Endothelial cell of umbilical vein (primary cell): ENCODE measurements around the gene AQP3. TPM values are rescaled to one million over a fixed set of nuclear protein-coding genes. Genes with fewer than 3 reads are reported as not detected.

Experiments used
- BruUV-seq: library from RNA; stranded (reverse); fragments of 400-500 nt; replicated peaks from 2 replicates; lab custom pipeline; 2021; lab: Mats Ljungman, UMichigan
- CTCF ChIA-PET: fragments of 300-600, 350-600 bp; sonication (Branson Sonifier 250); formaldehyde crosslinking; loops from one replicate; lab custom pipeline; 2021; ENCODE audit warnings: antibody characterized with exemption, inconsistent platforms; lab: Charles Lee
- POLR2A ChIA-PET: fragments of 300-600, 350-600 bp; sonication (Branson Sonifier 250); formaldehyde crosslinking; loops from one replicate; lab custom pipeline; 2021; ENCODE audit warnings: antibody characterized with exemption, inconsistent platforms; lab: Charles Lee
- DNase-seq: peaks from one replicate; pipeline ENCODE4 v3.0.0-alpha.2; 2011; ENCODE audit warnings: low read depth, low spot score
- FAIRE-seq: peaks from 2 replicates; lab custom pipeline; 2011; peaks lifted over from hg19 to GRCh38; lab: Jason Lieb, UNC
- H2AFZ ChIP-seq: 2 replicates; pipeline ENCODE4 v1.6.0; 2012; ENCODE audit warnings: low read depth, low read length, control low read depth, inconsistent platforms
- H3K27ac ChIP-seq: 2 replicates; pipeline ENCODE4 v1.5.1; 2011; ENCODE audit warnings: low read depth, mild to moderate bottlenecking, control low read depth, low read length, moderate library complexity; ENCODE audit not compliant: insufficient read depth
- H3K27me3 ChIP-seq, 2 experiments: 2 replicates each; pipeline versions ENCODE4 v1.6.0 to v1.6.1; 2011; ENCODE audit warnings: low read length in 2 of 2, mixed read lengths in 1 of 2; ENCODE audit not compliant: control insufficient read depth in 2 of 2, insufficient read depth in 2 of 2
- H3K36me3 ChIP-seq, 2 experiments: 2 replicates in 1 of 2; 3 replicates in 1 of 2; pipeline ENCODE4 v1.5.1; 2011; ENCODE audit warnings: low read length in 2 of 2, mild to moderate bottlenecking in 1 of 2, moderate library complexity in 1 of 2; ENCODE audit not compliant: control insufficient read depth in 2 of 2, insufficient read depth in 2 of 2; ENCODE audit errors: extremely low read depth in 1 of 2
- H3K4me1 ChIP-seq: 3 replicates; pipeline ENCODE4 v1.5.1; 2011; ENCODE audit warnings: mild to moderate bottlenecking, low read length; ENCODE audit not compliant: control insufficient read depth, insufficient read depth; ENCODE audit errors: extremely low read depth
- H3K4me2 ChIP-seq: 2 replicates; pipeline ENCODE4 v1.6.1; 2011; ENCODE audit warnings: low read length, control low read depth, mixed read lengths; ENCODE audit not compliant: insufficient read depth
- H3K4me3 ChIP-seq, 3 experiments: fragments of 200-600 bp in 1 of 3; sonication (generic), shearing (Covaris generic) in 1 of 3; replicated peaks in 1 of 3; 2 replicates each; pipeline ENCODE4 v1.5.1; 2011 to 2016; ENCODE audit warnings: control low read depth in 3 of 3, low read length in 3 of 3, mild to moderate bottlenecking in 2 of 3, inconsistent platforms in 1 of 3, low read depth in 1 of 3, moderate library complexity in 1 of 3; ENCODE audit not compliant: insufficient read depth in 1 of 3
- H3K79me2 ChIP-seq: 2 replicates; pipeline ENCODE4 v1.6.0; 2012; ENCODE audit warnings: low read length, inconsistent platforms; ENCODE audit not compliant: control insufficient read depth, insufficient read depth
- H3K9ac ChIP-seq: replicated peaks from 2 replicates; pipeline ENCODE3; 2011; ENCODE audit warnings: low read length, control low read depth; ENCODE audit not compliant: insufficient read depth; ENCODE audit errors: extremely low read depth
- H3K9me1 ChIP-seq: replicated peaks from 3 replicates; pipeline ENCODE4 v1.6.0; 2011; ENCODE audit warnings: mild to moderate bottlenecking, low read length; ENCODE audit not compliant: control insufficient read depth, insufficient read depth; ENCODE audit errors: extremely low read depth
- H3K9me3 ChIP-seq: replicated peaks from 2 replicates; pipeline ENCODE4 v1.5.1; 2012; ENCODE audit warnings: low read length, inconsistent platforms; ENCODE audit not compliant: control insufficient read depth, insufficient read depth
- H4K20me1 ChIP-seq: replicated peaks from 2 replicates; pipeline ENCODE3; 2011; ENCODE audit warnings: mild to moderate bottlenecking, low read length; ENCODE audit not compliant: control insufficient read depth, insufficient read depth; ENCODE audit errors: extremely low read depth
- EZH2 ChIP-seq: IDR thresholded peaks from 2 replicates; pipeline ENCODE4 v1.6.1; 2012; ENCODE audit warnings: borderline replicate concordance, low read depth, mild to moderate bottlenecking, moderate library complexity, low read length, inconsistent platforms; ENCODE audit not compliant: severe bottlenecking
- FOS ChIP-seq: IDR thresholded peaks from 2 replicates; pipeline ENCODE4 v1.6.1; 2011; ENCODE audit warnings: mild to moderate bottlenecking, low read length, moderate library complexity, borderline replicate concordance; ENCODE audit not compliant: insufficient read depth
- GATA2 ChIP-seq: IDR thresholded peaks from 2 replicates; pipeline ENCODE4 v1.7.0; 2011; ENCODE audit warnings: low read depth, mild to moderate bottlenecking, moderate library complexity, mixed read lengths, low read length; ENCODE audit not compliant: insufficient read length, insufficient read depth
- JUN ChIP-seq: IDR thresholded peaks from 2 replicates; pipeline ENCODE4 v1.6.1; 2011; ENCODE audit warnings: borderline replicate concordance, low read depth; ENCODE audit not compliant: insufficient read length, insufficient read depth
- MYC ChIP-seq: IDR thresholded peaks from one replicate; pipeline ENCODE4 v1.6.1; 2011; ENCODE audit warnings: mild to moderate bottlenecking, low read depth, low read length
- POLR2A ChIP-seq: IDR thresholded peaks from 2 replicates; pipeline ENCODE4 v1.6.1; 2012; ENCODE audit warnings: low read depth, mild to moderate bottlenecking, control low read depth, low read length
- POLR2AphosphoS5 ChIP-seq: IDR thresholded peaks from 2 replicates; pipeline ENCODE4 v1.6.1; 2012; ENCODE audit warnings: low read depth, mild to moderate bottlenecking, control low read depth, low read length, moderate library complexity; ENCODE audit not compliant: insufficient read depth
- dilution Hi-C: fragments of 300-500 bp; cut with MboI; formaldehyde crosslinking; loops from one replicate; pipeline ENCODE4 v1.15.0; 2019; ENCODE audit warnings: low sequenced_read_pairs; ENCODE audit not compliant: extremely low pct_ligation_motif_present
- intact Hi-C: fragments of 100-400 bp; cut with micrococcal nuclease; formaldehyde crosslinking; loops from one replicate; pipeline ENCODE4 v1.10.0; 2022
- polyA plus RNA-seq, 4 experiments: library from polyadenylated mRNA; depleted of rRNA in 3 of 4; stranded (reverse) in 3 of 4; unstranded in 1 of 4; fragments of >200 nt; gene quantifications; 2 replicates each; pipeline versions ENCODE4 v1.2.1 to v1.2.3, GENCODE V29; 2011 to 2012; ENCODE audit warnings: missing spikeins in 1 of 4
- total RNA-seq: library from RNA; stranded (reverse); gene quantifications from 2 replicates; pipeline ENCODE4 v1.2.3, GENCODE V29; 2021
- TF ChIP-seq, protein P1 (sequence below), 2 donors: IDR thresholded peaks; 1 replicate in 1 of 2; 2 replicates in 1 of 2; pipeline ENCODE4 v1.5.1; 2011; ENCODE audit warnings: low read length in 2 of 2, mild to moderate bottlenecking in 2 of 2, moderate library complexity in 2 of 2, control low read depth in 1 of 2, inconsistent platforms in 1 of 2, low read depth in 1 of 2; ENCODE audit not compliant: insufficient read depth in 1 of 2; ENCODE audit errors: extremely low read depth in 1 of 2

AQP3 gene
- total and polyA plus RNA-seq, 2 donors (not counting 3 experiments of a cell fraction or from before 2014, with no cell fraction given), result 0.93 to 1.8 TPM

DNA sequence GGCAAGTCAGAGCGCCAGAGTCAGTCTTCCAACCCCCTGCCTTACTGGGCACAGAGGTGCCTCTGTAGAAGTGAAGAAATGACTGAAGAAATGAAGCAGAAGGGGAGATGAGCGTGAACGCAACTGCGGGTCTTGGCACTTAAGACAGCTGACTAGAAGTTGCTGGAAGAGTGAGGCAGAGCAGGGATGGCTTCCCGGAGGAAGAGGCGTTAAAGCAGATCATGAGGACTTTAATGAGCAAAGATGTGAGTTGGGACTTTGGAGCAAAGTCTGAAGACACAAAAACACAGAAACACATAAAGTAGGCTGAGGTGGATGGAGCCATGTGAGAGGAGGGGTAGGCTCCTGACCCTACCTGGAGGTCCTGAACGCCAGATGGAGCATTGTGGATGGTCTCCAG, 7.2 kb downstream of the AQP3 start:
- H3K4me3 ChIP-seq, result no peak overlapping the region
- no peaks in the 10 kb centered on the region for H3K9me3 ChIP-seq
- H2AFZ ChIP-seq, result no peak overlapping the region
- no peak for DNase-seq
- intact Hi-C loops, result no loop called here
- no peak for FAIRE-seq
- ChIA-PET CTCF (interaction anchor here (1.1 to 5.9 kb wide), 3 partner anchors 12 to 26 kb away, joined by 7 to 57 read pairs (median 8); no protein-coding TSS in a partner anchor), POLR2A (no interaction called here)
- no TSS peak for BruUV-seq
- H3K79me2 ChIP-seq, result no peaks in the 10 kb centered on the region
- H3K36me3 ChIP-seq, result no peaks in the 10 kb centered on the region
- no peaks in the 10 kb centered on the region for H3K9me1 ChIP-seq
- peaks cover 3% of the 10 kb centered on the region for H3K4me1 ChIP-seq
- TF ChIP-seq MYC, result no peak
- TF ChIP-seq, protein P1, sequence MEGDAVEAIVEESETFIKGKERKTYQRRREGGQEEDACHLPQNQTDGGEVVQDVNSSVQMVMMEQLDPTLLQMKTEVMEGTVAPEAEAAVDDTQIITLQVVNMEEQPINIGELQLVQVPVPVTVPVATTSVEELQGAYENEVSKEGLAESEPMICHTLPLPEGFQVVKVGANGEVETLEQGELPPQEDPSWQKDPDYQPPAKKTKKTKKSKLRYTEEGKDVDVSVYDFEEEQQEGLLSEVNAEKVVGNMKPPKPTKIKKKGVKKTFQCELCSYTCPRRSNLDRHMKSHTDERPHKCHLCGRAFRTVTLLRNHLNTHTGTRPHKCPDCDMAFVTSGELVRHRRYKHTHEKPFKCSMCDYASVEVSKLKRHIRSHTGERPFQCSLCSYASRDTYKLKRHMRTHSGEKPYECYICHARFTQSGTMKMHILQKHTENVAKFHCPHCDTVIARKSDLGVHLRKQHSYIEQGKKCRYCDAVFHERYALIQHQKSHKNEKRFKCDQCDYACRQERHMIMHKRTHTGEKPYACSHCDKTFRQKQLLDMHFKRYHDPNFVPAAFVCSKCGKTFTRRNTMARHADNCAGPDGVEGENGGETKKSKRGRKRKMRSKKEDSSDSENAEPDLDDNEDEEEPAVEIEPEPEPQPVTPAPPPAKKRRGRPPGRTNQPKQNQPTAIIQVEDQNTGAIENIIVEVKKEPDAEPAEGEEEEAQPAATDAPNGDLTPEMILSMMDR (IDR thresholded peaks at IDR 0.05; ENCODE audit: extremely low read depth in 1 of 2, insufficient read depth in 1 of 2, low read depth in 1 of 2, low read length in 2 of 2), result no peak
- no peak for TF ChIP-seq POLR2AphosphoS5
- no peak for TF ChIP-seq POLR2A
- TF ChIP-seq JUN, result no peak
- TF ChIP-seq GATA2, result no peak
- no peak for TF ChIP-seq EZH2
- TF ChIP-seq FOS, result no peak
- H3K27ac ChIP-seq, result no peak overlapping the region
- peaks cover 0 to 6% of the 10 kb centered on the region in 2 experiments for H3K27me3 ChIP-seq
- no peak overlapping the region for H3K4me2 ChIP-seq
- dilution Hi-C loops, result no loop called here
- H4K20me1 ChIP-seq, result no peaks in the 10 kb centered on the region
- no peak overlapping the region for H3K9ac ChIP-seq
